NCI-H510A (cell line): Measurements from ENCODE around the gene ZNF740.
"Not testable (repeated sequence)": the region's sequence is repeated elsewhere in the genome, so short reads cannot be mapped to it uniquely, and the experiment has no call there.

Source experiments
- DNase-seq: peaks from one replicate; lab custom pipeline; 2025; lab: John Stamatoyannopoulos, UW

ZNF740 gene

GRCh38 chr12:53173085-53173715, 7.3 kb upstream of the ZNF740 start:
- DNase-seq: no peak

- peak; percentile 81 for DNase-seq
Observed at GRCh38 chr12:53174881-53175491, 5.5 kb upstream of the ZNF740 start.

GRCh38 chr12:53176750-53177149, 3.8 kb upstream of the ZNF740 start:
- no peak for DNase-seq

GRCh38 chr12:53177447-53177846, 3.1 kb upstream of the ZNF740 start:
- not testable (repeated sequence) for DNase-seq

GRCh38 chr12:53178803-53179202, 1.7 kb upstream of the ZNF740 start:
- not testable (repeated sequence) for DNase-seq

GRCh38 chr12:53179687-53180219, 769 bp upstream of the ZNF740 start:
- DNase-seq: no peak

GRCh38 chr12:53180931-53181645, 566 bp downstream of the ZNF740 start:
- peak; percentile 78 for DNase-seq

- no peak for DNase-seq
Observed at GRCh38 chr12:53181935-53182334, 1.4 kb downstream of the ZNF740 start.

GRCh38 chr12:53182903-53183302, 2.4 kb downstream of the ZNF740 start:
- DNase-seq: no peak

GRCh38 chr12:53184828-53185227, 4.3 kb downstream of the ZNF740 start:
- DNase-seq: no peak

- no peak for DNase-seq
Observed at GRCh38 chr12:53185582-53186153, 5.1 kb downstream of the ZNF740 start.

GRCh38 chr12:53186745-53187144, 6.2 kb downstream of the ZNF740 start:
- DNase-seq: no peak

GRCh38 chr12:53187145-53187899, 6.8 kb downstream of the ZNF740 start:
- DNase-seq: no peak

GRCh38 chr12:53190108-53190729, 9.7 kb downstream of the ZNF740 start:
- no peak for DNase-seq

- DNase-seq: no peak
Observed at GRCh38 chr12:53191096-53191884, 10.8 kb downstream of the ZNF740 start.

- no peak for DNase-seq
Observed at GRCh38 chr12:53191885-53192530, 11.5 kb downstream of the ZNF740 start.

GRCh38 chr12:53192531-53193021, 12.1 kb downstream of the ZNF740 start:
- no peak for DNase-seq

- DNase-seq: no peak
Observed at GRCh38 chr12:53193040-53193439, 12.5 kb downstream of the ZNF740 start.

- DNase-seq: no peak
Observed at GRCh38 chr12:53193985-53194716, 13.6 kb downstream of the ZNF740 start.
